ENCODE data around the gene TRIP12.

DNA sequence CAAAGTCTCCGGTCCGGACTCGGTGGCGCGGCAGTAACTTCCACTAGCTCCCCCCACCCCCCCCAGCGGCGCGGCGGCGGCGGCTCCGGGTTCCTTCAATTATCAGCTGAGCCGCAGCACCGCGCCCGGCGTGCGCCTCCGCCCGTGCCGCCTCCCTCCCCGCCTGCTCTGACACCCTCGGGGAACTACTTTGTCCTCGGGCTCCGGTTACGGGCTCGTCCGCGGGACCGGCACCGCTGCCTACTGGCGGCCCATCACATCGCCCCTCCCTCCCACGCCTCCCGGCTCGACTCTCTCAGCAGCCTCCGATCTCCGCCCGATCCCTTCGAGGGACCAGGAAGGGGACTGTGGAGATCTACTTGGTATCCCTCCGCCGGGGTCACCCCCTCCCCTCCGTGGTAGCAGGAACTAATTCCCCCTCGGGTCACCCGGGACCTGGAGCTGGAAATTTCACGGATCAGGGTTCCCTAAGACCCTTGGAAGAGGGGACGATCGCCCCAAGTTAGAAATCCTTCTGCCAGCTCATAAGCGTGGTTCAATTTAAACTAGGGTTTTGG is at the start of gene TRIP12:
- no peak for TF ChIP-seq POLR2A (IDR thresholded peaks at IDR 0.05)
- TF ChIP-seq, protein P1, sequence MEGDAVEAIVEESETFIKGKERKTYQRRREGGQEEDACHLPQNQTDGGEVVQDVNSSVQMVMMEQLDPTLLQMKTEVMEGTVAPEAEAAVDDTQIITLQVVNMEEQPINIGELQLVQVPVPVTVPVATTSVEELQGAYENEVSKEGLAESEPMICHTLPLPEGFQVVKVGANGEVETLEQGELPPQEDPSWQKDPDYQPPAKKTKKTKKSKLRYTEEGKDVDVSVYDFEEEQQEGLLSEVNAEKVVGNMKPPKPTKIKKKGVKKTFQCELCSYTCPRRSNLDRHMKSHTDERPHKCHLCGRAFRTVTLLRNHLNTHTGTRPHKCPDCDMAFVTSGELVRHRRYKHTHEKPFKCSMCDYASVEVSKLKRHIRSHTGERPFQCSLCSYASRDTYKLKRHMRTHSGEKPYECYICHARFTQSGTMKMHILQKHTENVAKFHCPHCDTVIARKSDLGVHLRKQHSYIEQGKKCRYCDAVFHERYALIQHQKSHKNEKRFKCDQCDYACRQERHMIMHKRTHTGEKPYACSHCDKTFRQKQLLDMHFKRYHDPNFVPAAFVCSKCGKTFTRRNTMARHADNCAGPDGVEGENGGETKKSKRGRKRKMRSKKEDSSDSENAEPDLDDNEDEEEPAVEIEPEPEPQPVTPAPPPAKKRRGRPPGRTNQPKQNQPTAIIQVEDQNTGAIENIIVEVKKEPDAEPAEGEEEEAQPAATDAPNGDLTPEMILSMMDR (IDR thresholded peaks at IDR 0.05), result no peak
- TF ChIP-seq EP300 (IDR thresholded peaks at IDR 0.05), result no peak
